ENCODE results near the gene TRPM2. TPM values are rescaled to one million over a fixed set of nuclear protein-coding genes. Genes with fewer than 3 reads are reported as not detected.
A peak's percentile ranks its signal among the peaks of the same experiment; 100 is the strongest.

Gene TRPM2
- total and polyA plus RNA-seq, 2 of the 13 experiments (the other 11 are each of a cell fraction or from before 2014, with no cell fraction given) = 0.07 to 0.20 TPM

DNA sequence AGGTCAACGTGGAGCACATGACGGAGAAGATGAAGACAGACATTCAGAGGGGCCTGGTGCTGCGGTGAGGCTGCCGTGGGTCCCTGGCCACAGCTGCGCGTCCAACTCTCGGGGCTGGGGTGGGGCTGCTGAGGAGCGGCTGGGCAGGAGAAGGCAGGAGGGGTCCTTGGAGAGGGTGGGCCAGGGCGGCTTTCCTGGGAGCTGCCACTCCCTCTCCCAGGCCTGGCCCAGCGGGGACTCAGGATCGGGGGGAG lies 28.6 kb upstream of the TRPM2 start:
- WGBS (ENCODE audit: low lambda C conversion rate) = 96% methylated on average over 10 of the region's 11 CpGs
- H3K4me2 ChIP-seq (ENCODE audit: low read depth, low read length) = no peak overlapping the region
- intact Hi-C loops (cut with micrococcal nuclease; ENCODE audit: unreplicated experiment) (no loop called here), in situ Hi-C loops (cut with HindIII; ENCODE audit: extremely low pct_ligation_motif_present, low pct_unique_long_range_greater_than_20kb) (no loop called here)
- no TSS peak for BruUV-seq (replicated peaks)
- DNase-seq (ENCODE audit: low spot score) = no peak
- H4K20me1 ChIP-seq (ENCODE audit: insufficient read depth, low read length) = no peaks in the 10 kb centered on the region
- peaks cover 13 to 42% of the 10 kb centered on the region in 2 experiments; a peak in 4 of 5 replicates for H3K36me3 ChIP-seq (replicated peaks in 1 of 2; ENCODE audit: control insufficient read depth in 1 of 2, insufficient read depth in 2 of 2, low read length in 2 of 2)
- ATAC-seq = no peak
- H3K9ac ChIP-seq (ENCODE audit: insufficient read depth, low read depth, low read length) = no peak overlapping the region
- H3K27me3 ChIP-seq (ENCODE audit: control insufficient read depth in 1 of 2, insufficient read depth in 2 of 2, low read length in 2 of 2) = no peaks in the 10 kb centered on the region
- no peaks in the 10 kb centered on the region for H3K79me2 ChIP-seq (ENCODE audit: insufficient read depth, low read length)
- H2AFZ ChIP-seq (ENCODE audit: low read length) = no peak overlapping the region
- 0 out of 2 replicates have a peak, but pooled peaks have one; percentile 9 for TF ChIP-seq RBFOX2 (IDR thresholded peaks at IDR 0.05; ENCODE audit: low read depth, low read length)
- no peak for TF ChIP-seq MXD3 (CRISPR knock-in tag; IDR thresholded peaks at IDR 0.05)
- no peaks in the 10 kb centered on the region for H3K9me3 ChIP-seq (ENCODE audit: low read length)
- no peak overlapping the region for H3K4me3 ChIP-seq (replicated peaks in 1 of 3; ENCODE audit: insufficient read depth in 1 of 3, low read depth in 2 of 3, low read length in 3 of 3)
- ChIA-PET CTCF (ENCODE audit: low intra/inter-chr PET ratio, low total read pairs) (no interaction called here), POLR2A (no interaction called here)
- no peaks in the 10 kb centered on the region for H3K4me1 ChIP-seq (ENCODE audit: insufficient read depth, low read length)
- no peak for FAIRE-seq
- no peak overlapping the region for H3K27ac ChIP-seq (ENCODE audit: extremely low read length, insufficient read depth, low read length)

DNA sequence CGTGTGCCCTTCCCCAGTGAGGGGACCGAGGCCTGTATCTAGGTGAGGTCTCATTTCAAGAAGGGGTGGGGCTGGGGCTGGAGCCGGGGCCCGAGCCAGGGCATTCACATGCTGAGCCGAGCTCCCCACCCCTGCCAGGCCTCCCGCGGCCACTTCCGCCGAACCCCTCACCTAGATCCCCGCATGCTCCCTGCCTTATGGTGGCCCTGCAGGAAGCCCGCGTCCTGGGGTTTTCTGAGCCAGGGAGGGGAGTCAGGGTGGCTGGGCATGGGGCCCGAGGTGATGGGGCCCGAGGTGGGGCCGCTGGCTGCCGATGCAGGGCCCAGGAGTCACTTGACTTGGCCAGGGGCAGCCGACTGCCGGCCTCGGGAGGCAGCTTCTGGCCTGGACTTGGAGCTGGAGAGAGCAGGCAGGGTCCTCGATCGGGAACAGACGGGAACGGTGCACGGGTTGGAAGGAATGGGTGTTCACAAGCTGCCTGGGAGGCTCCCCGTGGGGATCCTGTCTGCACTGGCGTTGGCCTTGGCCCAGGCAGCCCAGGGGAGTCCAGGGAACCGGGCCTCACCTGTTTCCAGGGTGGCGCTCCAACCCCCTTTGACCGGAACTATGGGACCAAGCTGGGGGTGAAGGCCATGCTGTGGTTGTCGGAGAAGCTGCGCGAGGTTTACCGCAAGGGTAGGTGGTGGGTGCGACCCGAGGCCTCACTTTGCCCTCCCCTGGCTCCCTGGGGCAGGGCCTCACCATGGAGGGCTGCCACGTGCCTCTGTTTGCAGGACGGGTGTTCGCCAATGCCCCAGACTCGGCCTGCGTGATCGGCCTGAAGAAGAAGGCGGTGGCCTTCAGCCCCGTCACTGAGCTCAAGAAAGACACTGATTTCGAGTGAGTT lies 27.8 kb upstream of the TRPM2 start:
- ChIA-PET CTCF (ENCODE audit: low intra/inter-chr PET ratio, low total read pairs) (no interaction called here), POLR2A (interaction anchor here (0.7 kb wide), 1 partner anchor 12 kb away, joined by 3 read pairs; no protein-coding TSS in a partner anchor)
- in situ Hi-C loops (cut with HindIII; ENCODE audit: extremely low pct_ligation_motif_present, low pct_unique_long_range_greater_than_20kb) (no loop called here), intact Hi-C loops (cut with micrococcal nuclease; ENCODE audit: unreplicated experiment) (no loop called here)
- 92% methylated on average over 24 of the region's 44 CpGs for WGBS (ENCODE audit: low lambda C conversion rate)
- FAIRE-seq = no peak
- Histone ChIP-seq H3K4me2 (ENCODE audit: low read depth, low read length) (no peak overlapping the region), H3K4me3 (replicated peaks in 1 of 3; ENCODE audit: insufficient read depth in 1 of 3, low read depth in 2 of 3, low read length in 3 of 3) (no peak overlapping the region), H2AFZ (ENCODE audit: low read length) (no peak overlapping the region), H3K9ac (ENCODE audit: insufficient read depth, low read depth, low read length) (no peak overlapping the region), H3K27ac (ENCODE audit: extremely low read length, insufficient read depth, low read length) (no peak overlapping the region), H4K20me1 (ENCODE audit: insufficient read depth, low read length) (no peaks in the 10 kb centered on the region), H3K36me3 (replicated peaks in 1 of 2; ENCODE audit: control insufficient read depth in 1 of 2, insufficient read depth in 2 of 2, low read length in 2 of 2) (peaks cover 13 to 41% of the 10 kb centered on the region in 2 experiments; a peak in 4 of 5 replicates), H3K4me1 (ENCODE audit: insufficient read depth, low read length) (no peaks in the 10 kb centered on the region), H3K79me2 (ENCODE audit: insufficient read depth, low read length) (no peaks in the 10 kb centered on the region), H3K27me3 (ENCODE audit: control insufficient read depth in 1 of 2, insufficient read depth in 2 of 2, low read length in 2 of 2) (no peaks in the 10 kb centered on the region), H3K9me3 (ENCODE audit: low read length) (no peaks in the 10 kb centered on the region)
- DNase-seq (ENCODE audit: low spot score) = no peak
- TF ChIP-seq ZNF484 (CRISPR knock-in tag; IDR thresholded peaks at IDR 0.05; ENCODE audit: borderline replicate concordance, low read depth) (no peak), ELF1 (CRISPR knock-in tag; IDR thresholded peaks at IDR 0.05) (no peak), ZNF382 (CRISPR knock-in tag; IDR thresholded peaks at IDR 0.05; ENCODE audit: borderline replicate concordance) (no peak), KMT2A (CRISPR knock-in tag; IDR thresholded peaks at IDR 0.05) (no peak), PHB2 (IDR thresholded peaks at IDR 0.05; ENCODE audit: partially characterized antibody) (no peak), POGK (CRISPR knock-in tag; conservative IDR thresholded peaks at IDR 0.05) (no peak), AGO2 (optimal IDR thresholded peaks at IDR 0.05; ENCODE audit: low read depth, low read length) (peak; percentile 46), SMAD1 (CRISPR knock-in tag; IDR thresholded peaks at IDR 0.05; ENCODE audit: borderline replicate concordance, low read depth) (no peak), POLR2A (IDR thresholded peaks at IDR 0.05; ENCODE audit: insufficient read depth in 1 of 2, low read depth in 2 of 2, low read length in 2 of 2) (0 out of 4 replicates have a peak, but pooled peaks of 1 of the 2 experiments have one; percentile 15), MTA3 (CRISPR knock-in tag; IDR thresholded peaks at IDR 0.05) (no peak), SRSF1 (optimal IDR thresholded peaks at IDR 0.05; ENCODE audit: low read depth, low read length) (no peak), ZBTB26 (CRISPR knock-in tag; IDR thresholded peaks at IDR 0.05; ENCODE audit: borderline replicate concordance) (no peak), ZNF773 (CRISPR knock-in tag; IDR thresholded peaks at IDR 0.05; ENCODE audit: borderline replicate concordance) (no peak)
- BruUV-seq (replicated peaks) = TSS peak; percentile 46
- no peak for ATAC-seq

Measured in HepG2 (cell line).